ENCODE measurements around the gene TCTN3.

The TCTN3 gene

DNA sequence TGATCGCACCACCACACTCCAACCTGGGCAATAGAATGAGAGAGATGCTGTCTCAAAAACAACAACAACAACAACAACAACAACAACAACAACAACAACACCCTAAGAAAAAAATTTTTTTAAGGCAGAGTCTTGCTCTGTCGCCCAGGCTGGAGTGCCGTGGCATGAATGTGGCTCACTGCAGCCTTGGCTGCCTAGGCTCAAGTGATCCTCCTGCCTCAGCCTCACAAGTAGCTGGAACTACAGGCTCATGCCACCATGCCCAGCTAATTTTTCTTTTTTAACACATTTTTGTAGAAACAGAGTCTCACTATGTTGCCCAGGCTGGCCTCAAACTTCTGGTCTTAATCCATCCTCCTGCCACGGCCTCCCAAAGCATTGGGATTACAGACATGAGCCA, 55.8 kb downstream of the TCTN3 start:
- TF ChIP-seq TAF1 (IDR thresholded peaks at IDR 0.05; ENCODE audit: borderline replicate concordance, insufficient read depth, low read length) (no peak), SIN3A (IDR thresholded peaks at IDR 0.05; ENCODE audit: borderline replicate concordance, insufficient read depth, low read length) (no peak), POLR2AphosphoS5 (IDR thresholded peaks at IDR 0.05; ENCODE audit: low read depth, low read length) (no peak), FOXP2 (optimal IDR thresholded peaks at IDR 0.05; ENCODE audit: borderline replicate concordance, extremely low read depth, extremely low read length, insufficient read depth) (no peak)
- TF ChIP-seq, protein P1, sequence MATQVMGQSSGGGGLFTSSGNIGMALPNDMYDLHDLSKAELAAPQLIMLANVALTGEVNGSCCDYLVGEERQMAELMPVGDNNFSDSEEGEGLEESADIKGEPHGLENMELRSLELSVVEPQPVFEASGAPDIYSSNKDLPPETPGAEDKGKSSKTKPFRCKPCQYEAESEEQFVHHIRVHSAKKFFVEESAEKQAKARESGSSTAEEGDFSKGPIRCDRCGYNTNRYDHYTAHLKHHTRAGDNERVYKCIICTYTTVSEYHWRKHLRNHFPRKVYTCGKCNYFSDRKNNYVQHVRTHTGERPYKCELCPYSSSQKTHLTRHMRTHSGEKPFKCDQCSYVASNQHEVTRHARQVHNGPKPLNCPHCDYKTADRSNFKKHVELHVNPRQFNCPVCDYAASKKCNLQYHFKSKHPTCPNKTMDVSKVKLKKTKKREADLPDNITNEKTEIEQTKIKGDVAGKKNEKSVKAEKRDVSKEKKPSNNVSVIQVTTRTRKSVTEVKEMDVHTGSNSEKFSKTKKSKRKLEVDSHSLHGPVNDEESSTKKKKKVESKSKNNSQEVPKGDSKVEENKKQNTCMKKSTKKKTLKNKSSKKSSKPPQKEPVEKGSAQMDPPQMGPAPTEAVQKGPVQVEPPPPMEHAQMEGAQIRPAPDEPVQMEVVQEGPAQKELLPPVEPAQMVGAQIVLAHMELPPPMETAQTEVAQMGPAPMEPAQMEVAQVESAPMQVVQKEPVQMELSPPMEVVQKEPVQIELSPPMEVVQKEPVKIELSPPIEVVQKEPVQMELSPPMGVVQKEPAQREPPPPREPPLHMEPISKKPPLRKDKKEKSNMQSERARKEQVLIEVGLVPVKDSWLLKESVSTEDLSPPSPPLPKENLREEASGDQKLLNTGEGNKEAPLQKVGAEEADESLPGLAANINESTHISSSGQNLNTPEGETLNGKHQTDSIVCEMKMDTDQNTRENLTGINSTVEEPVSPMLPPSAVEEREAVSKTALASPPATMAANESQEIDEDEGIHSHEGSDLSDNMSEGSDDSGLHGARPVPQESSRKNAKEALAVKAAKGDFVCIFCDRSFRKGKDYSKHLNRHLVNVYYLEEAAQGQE (IDR thresholded peaks at IDR 0.05; ENCODE audit: insufficient read depth in 1 of 2, low read depth in 2 of 2, low read length in 2 of 2), result no peak

DNA sequence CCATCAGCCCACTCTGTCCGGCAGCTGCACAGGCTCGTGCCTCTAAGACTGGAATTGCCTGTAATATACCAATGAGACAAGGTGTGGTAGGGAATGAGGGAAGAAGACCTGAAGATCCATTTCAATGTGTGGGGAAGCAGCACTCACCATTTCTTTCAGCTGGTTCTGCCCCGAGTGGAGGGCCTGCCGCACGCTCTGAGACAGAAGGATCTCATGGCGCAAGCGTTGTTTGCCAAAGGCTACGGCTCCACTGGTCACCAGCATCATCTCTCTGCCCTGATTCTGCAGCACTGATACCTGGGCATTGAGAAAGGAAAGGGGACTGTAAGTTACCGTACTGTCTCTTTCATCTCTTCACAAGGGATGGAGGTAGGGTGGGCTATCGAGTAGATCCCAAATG, 56.6 kb downstream of the TCTN3 start:
- TF ChIP-seq POLR2AphosphoS5 (IDR thresholded peaks at IDR 0.05; ENCODE audit: low read depth, low read length), result no peak
- TF ChIP-seq, protein P1 (IDR thresholded peaks at IDR 0.05; ENCODE audit: insufficient read depth in 1 of 2, low read depth in 2 of 2, low read length in 2 of 2), result no peak
- TF ChIP-seq SIN3A (IDR thresholded peaks at IDR 0.05; ENCODE audit: borderline replicate concordance, insufficient read depth, low read length), result no peak
- no peak for TF ChIP-seq TAF1 (IDR thresholded peaks at IDR 0.05; ENCODE audit: borderline replicate concordance, insufficient read depth, low read length)

DNA sequence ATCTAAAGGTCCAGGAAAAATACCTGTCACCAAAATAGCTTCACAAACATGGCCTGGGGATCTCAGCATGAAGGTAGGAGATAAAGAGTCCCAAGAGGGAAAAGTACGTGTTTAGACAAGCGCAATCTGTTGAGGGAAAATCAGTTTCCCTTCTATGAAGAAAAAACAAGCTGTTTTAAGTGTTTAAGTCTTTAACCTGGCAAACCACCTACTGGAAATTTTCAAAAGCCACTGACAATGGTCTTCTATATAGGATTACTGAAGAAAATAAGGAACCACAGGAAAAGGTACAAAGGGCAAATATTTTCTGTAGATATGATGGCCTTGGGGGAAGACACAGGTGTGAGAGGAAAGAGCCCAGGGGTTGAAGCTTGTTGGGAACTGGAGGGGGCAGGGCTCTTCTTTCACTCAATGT, 58.4 kb downstream of the TCTN3 start:
- TF ChIP-seq TAF1 (IDR thresholded peaks at IDR 0.05; ENCODE audit: borderline replicate concordance, insufficient read depth, low read length) (no peak), SIN3A (IDR thresholded peaks at IDR 0.05; ENCODE audit: borderline replicate concordance, insufficient read depth, low read length) (no peak), FOXP2 (optimal IDR thresholded peaks at IDR 0.05; ENCODE audit: borderline replicate concordance, extremely low read depth, extremely low read length, insufficient read depth) (no peak), POLR2AphosphoS5 (IDR thresholded peaks at IDR 0.05; ENCODE audit: low read depth, low read length) (no peak)
- TF ChIP-seq, protein P1 (IDR thresholded peaks at IDR 0.05; ENCODE audit: insufficient read depth in 1 of 2, low read depth in 2 of 2, low read length in 2 of 2), result no peak

GRCh38 chr10:95628786-95629185, 64.9 kb downstream of the TCTN3 start:
- TF ChIP-seq FOXP2 (optimal IDR thresholded peaks at IDR 0.05; ENCODE audit: borderline replicate concordance, extremely low read depth, extremely low read length, insufficient read depth), result no peak
- TF ChIP-seq POLR2AphosphoS5 (IDR thresholded peaks at IDR 0.05; ENCODE audit: low read depth, low read length), result no peak
- no peak for TF ChIP-seq SIN3A (IDR thresholded peaks at IDR 0.05; ENCODE audit: borderline replicate concordance, insufficient read depth, low read length)
- no peak for TF ChIP-seq TAF1 (IDR thresholded peaks at IDR 0.05; ENCODE audit: borderline replicate concordance, insufficient read depth, low read length)
- TF ChIP-seq, protein P1 (IDR thresholded peaks at IDR 0.05; ENCODE audit: insufficient read depth in 1 of 2, low read depth in 2 of 2, low read length in 2 of 2), result no peak

- no peak for TF ChIP-seq SIN3A (IDR thresholded peaks at IDR 0.05; ENCODE audit: borderline replicate concordance, insufficient read depth, low read length)
- no peak for TF ChIP-seq POLR2AphosphoS5 (IDR thresholded peaks at IDR 0.05; ENCODE audit: low read depth, low read length)
- TF ChIP-seq FOXP2 (optimal IDR thresholded peaks at IDR 0.05; ENCODE audit: borderline replicate concordance, extremely low read depth, extremely low read length, insufficient read depth), result no peak
- TF ChIP-seq, protein P1 (IDR thresholded peaks at IDR 0.05; ENCODE audit: insufficient read depth in 1 of 2, low read depth in 2 of 2, low read length in 2 of 2), result no peak
- TF ChIP-seq TAF1 (IDR thresholded peaks at IDR 0.05; ENCODE audit: borderline replicate concordance, insufficient read depth, low read length), result no peak
These were observed 67.2 kb downstream of the TCTN3 start for GRCh38 chr10:95626500-95626899.
